Transverse colon (tissue), 4 donors: ENCODE measurements around the gene AKAP6. TPM values are rescaled to one million over a fixed set of nuclear protein-coding genes. Genes with fewer than 3 reads are reported as not detected.

Experiments used
- DNase-seq: peaks from one replicate; pipeline ENCODE4 v3.0.0-alpha.2; 2019
- H3K27ac ChIP-seq, 4 donors: fragments of 200-600 bp; sonication (generic); 2 replicates each; pipeline ENCODE4 v1.5.1; 2016 to 2018; ENCODE audit warnings: inconsistent platforms in 4 of 4
- H3K27me3 ChIP-seq: fragments of 200-600 bp; sonication (generic); 2 replicates; pipeline ENCODE4 v1.5.1; 2017; ENCODE audit warnings: inconsistent platforms
- H3K36me3 ChIP-seq, 4 donors: fragments of 200-600 bp; sonication (generic); 2 replicates each; pipeline ENCODE4 v1.5.1; 2017 to 2019; ENCODE audit warnings: inconsistent platforms in 4 of 4
- H3K4me1 ChIP-seq, 4 donors: fragments of 200-600 bp; sonication (generic); 2 replicates each; pipeline ENCODE4 v1.5.1; 2017 to 2020; ENCODE audit warnings: inconsistent platforms in 4 of 4
- H3K4me3 ChIP-seq, 4 donors: fragments of 200-600 bp; sonication (generic); 1 replicate in 1 of 4; 2 replicates in 3 of 4; pipeline versions ENCODE4 v1.5.1 to v1.6.1; 2017 to 2019; ENCODE audit warnings: inconsistent platforms in 4 of 4
- H3K9me3 ChIP-seq, 2 donors: fragments of 200-600 bp; sonication (generic); 2 replicates each; pipeline ENCODE4 v1.5.1; 2017 to 2019; ENCODE audit warnings: inconsistent platforms in 2 of 2
- EP300 ChIP-seq: sonication (generic); formaldehyde crosslinking; IDR thresholded peaks from one replicate; pipeline ENCODE4 v1.6.1; 2017; ENCODE audit warnings: antibody characterized with exemption, low read depth
- POLR2A ChIP-seq: fragments of 450-650 bp; IDR thresholded peaks from one replicate; pipeline ENCODE4 v1.6.1; 2016; ENCODE audit warnings: antibody characterized with exemption, mild to moderate bottlenecking, moderate library complexity
- POLR2AphosphoS5 ChIP-seq, 3 donors: sonication (generic); formaldehyde crosslinking; IDR thresholded peaks; one replicate each; pipeline ENCODE4 v1.6.1; 2016; ENCODE audit warnings: antibody characterized with exemption in 3 of 3
- WGBS, 2 donors: methylation state at CpG; one replicate each; pipeline ENCODE4 v1.1.5; 2018; ENCODE audit warnings: low coverage in 1 of 2; 5-methylcytosine and 5-hydroxymethylcytosine counted together
- in situ Hi-C, 4 donors: fragments of 200-750 bp; cut with MboI; loops; one replicate each; pipeline versions ENCODE4 v1.15.0 to v1.15.1; 2017; ENCODE audit warnings: low sequenced_read_pairs in 3 of 4, low pct_ligation_motif_present in 1 of 4, low pct_unique_long_range_greater_than_20kb in 1 of 4
- intact Hi-C: fragments of 100-400 bp; cut with DNase I; formaldehyde crosslinking; loops from one replicate; pipeline ENCODE4 v1.15.1; 2023; ENCODE audit warnings: low total_unique reads
- total RNA-seq, 4 donors: library from RNA; depleted of rRNA; stranded (reverse); fragments of >200 nt; gene quantifications; one replicate each; pipeline ENCODE4 v1.1.0, GENCODE V29; 2016
- TF ChIP-seq, protein P1 (sequence below), 5 experiments: fragments of 200-600 bp in 3 of 5; fragments of 450-650 bp in 2 of 5; sonication (generic) in 3 of 5; IDR thresholded peaks; 1 replicate in 2 of 5; 2 replicates in 3 of 5; pipeline ENCODE4 v1.5.1; 2016 to 2017; ENCODE audit warnings: antibody characterized with exemption in 5 of 5, inconsistent platforms in 3 of 5, mild to moderate bottlenecking in 2 of 5, moderate library complexity in 1 of 5

The AKAP6 gene
- total RNA-seq, 4 donors from 2014 or later = 6.3 to 16.7 (median 9.7) TPM

DNA sequence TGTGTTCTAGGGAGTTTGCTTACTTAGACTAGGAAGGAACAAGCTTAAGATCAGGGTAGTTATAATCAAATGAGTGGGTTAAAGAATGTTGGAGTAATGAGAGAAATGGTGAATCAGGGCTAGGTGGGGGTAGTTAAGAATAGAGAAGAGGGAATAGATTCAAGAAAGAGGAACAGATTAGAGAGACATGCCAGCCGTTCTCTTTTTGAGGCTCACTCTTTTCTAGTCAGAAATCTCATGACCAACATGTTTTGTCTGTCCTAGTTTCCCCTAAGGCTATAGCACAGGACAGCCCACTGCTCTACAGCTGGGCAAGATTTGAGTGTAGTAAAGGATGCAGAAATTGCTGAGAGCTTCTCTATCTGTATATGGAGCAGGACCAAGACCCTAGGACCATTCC is 258.4 kb downstream of the AKAP6 start:
- no peak overlapping the region for H3K27ac ChIP-seq
- no peak for DNase-seq
- H3K4me1 ChIP-seq = no peaks in the 10 kb centered on the region
- H3K4me3 ChIP-seq = no peak overlapping the region
- H3K9me3 ChIP-seq = no peaks in the 10 kb centered on the region
- TF ChIP-seq, protein P1, sequence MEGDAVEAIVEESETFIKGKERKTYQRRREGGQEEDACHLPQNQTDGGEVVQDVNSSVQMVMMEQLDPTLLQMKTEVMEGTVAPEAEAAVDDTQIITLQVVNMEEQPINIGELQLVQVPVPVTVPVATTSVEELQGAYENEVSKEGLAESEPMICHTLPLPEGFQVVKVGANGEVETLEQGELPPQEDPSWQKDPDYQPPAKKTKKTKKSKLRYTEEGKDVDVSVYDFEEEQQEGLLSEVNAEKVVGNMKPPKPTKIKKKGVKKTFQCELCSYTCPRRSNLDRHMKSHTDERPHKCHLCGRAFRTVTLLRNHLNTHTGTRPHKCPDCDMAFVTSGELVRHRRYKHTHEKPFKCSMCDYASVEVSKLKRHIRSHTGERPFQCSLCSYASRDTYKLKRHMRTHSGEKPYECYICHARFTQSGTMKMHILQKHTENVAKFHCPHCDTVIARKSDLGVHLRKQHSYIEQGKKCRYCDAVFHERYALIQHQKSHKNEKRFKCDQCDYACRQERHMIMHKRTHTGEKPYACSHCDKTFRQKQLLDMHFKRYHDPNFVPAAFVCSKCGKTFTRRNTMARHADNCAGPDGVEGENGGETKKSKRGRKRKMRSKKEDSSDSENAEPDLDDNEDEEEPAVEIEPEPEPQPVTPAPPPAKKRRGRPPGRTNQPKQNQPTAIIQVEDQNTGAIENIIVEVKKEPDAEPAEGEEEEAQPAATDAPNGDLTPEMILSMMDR (IDR thresholded peaks at IDR 0.05) = no peak
- H3K27me3 ChIP-seq = no peaks in the 10 kb centered on the region
- H3K36me3 ChIP-seq = no peaks in the 10 kb centered on the region
- 64 to 86% methylated on average over 1 of the region's 1 CpG for WGBS, 2 donors
- intact Hi-C loops = loop anchor here (5.0 kb wide), 1 partner anchor 370 kb away; no protein-coding TSS in a partner anchor
- in situ Hi-C loops = loop anchor here in 2 of 4 donors (25.0 kb wide), 2 partner anchors 850 to 1200 kb away; no protein-coding TSS in a partner anchor

DNA sequence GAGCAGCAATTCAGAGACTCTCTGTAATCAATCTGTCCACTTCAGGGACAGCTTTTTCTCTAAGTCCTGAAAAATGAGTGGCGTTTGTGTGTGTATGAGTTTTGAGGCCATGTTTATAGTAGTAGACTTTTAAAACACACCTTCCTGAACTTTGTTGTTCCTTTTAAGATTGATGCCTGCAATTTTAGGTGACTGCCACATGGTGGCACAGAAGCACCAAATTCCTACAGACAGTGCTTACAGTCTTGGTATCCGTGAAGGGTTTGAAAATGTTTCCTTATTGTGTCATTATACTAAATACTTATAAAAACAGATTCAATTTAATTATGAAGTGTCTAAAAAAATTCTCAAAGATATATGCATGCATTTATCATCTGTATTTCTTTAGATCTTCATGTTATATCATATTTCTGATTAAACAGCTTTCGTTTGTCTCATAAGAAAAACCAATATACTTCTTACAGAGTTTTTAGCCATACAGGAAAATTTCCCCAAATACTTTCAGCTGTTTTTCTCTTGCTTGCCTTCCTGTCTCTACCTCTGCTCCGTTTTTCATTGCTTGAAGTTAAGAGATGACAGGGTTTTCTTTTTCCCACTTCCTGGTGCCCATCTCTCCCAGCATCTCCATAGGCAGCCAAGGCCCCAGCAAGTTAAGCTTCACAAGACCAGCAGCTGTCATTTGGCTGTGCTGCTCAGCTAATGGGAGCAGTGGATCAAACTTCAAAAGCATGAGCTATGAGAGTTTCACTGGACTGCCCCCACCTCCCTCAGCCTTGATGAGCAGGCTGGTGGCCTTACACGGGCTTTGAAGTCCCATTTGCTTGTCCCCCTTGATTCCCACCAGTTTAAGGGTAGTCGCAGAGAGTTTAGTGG is 259.6 kb downstream of the AKAP6 start:
- Histone ChIP-seq H3K9me3 (no peaks in the 10 kb centered on the region), H3K27me3 (no peaks in the 10 kb centered on the region), H3K27ac (no peak overlapping the region), H3K36me3 (no peaks in the 10 kb centered on the region), H3K4me3 (no peak overlapping the region), H3K4me1 (no peaks in the 10 kb centered on the region)
- TF ChIP-seq POLR2AphosphoS5 (IDR thresholded peaks at IDR 0.05) (no peak), EP300 (no peak)
- TF ChIP-seq, protein P1 (IDR thresholded peaks at IDR 0.05) = peak; percentile 34 to 55 (median 48)
- DNase-seq = no peak
- in situ Hi-C loops (loop anchor here in 2 of 4 donors (25.0 kb wide), 2 partner anchors 849 to 1199 kb away; no protein-coding TSS in a partner anchor), intact Hi-C loops (loop anchor here (5.0 kb wide), 1 partner anchor 369 kb away; no protein-coding TSS in a partner anchor)
- 54 to 75% methylated on average over 4 to 6 of the region's 6 CpGs for WGBS, 2 donors

DNA sequence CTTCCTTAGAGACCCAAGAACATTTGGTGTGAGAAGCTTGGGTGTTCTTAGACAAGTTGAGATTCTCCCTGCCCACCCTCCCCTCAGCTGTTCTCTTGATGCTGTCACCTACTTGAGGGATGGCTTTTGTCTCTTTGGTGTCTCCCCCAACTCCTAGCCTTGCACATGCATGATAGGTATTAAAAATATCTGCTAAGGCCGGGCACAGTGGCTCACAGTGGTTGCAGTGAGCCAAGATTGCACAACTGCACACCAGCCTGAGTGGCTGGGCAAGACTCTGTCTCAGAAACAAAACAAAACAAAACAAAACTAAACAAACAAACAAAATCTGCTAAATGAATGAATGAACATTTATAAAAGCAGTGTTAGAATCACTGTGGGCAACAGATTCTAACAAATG is 261.1 kb downstream of the AKAP6 start:
- in situ Hi-C loops = loop anchor here in 2 of 4 donors (25.0 kb wide), 2 partner anchors 847 to 1197 kb away; no protein-coding TSS in a partner anchor
- peaks cover 0 to 8% (median 0%) of the 10 kb centered on the region in 4 donors for H3K4me1 ChIP-seq
- H3K36me3 ChIP-seq = no peaks in the 10 kb centered on the region
- intact Hi-C loops = loop anchor here (5.0 kb wide), 1 partner anchor 1647 kb away; no protein-coding TSS in a partner anchor
- H3K27ac ChIP-seq = no peak overlapping the region
- H3K4me3 ChIP-seq = no peak overlapping the region
- no peak for TF ChIP-seq POLR2AphosphoS5 (IDR thresholded peaks at IDR 0.05)
- TF ChIP-seq POLR2A = no peak
- TF ChIP-seq, protein P1 (IDR thresholded peaks at IDR 0.05) = no peak
- no peak for TF ChIP-seq EP300
- WGBS, 2 donors = 67 to 86% methylated on average over 1 of the region's 1 CpG
- DNase-seq = no peak
- no peaks in the 10 kb centered on the region for H3K27me3 ChIP-seq
- H3K9me3 ChIP-seq = no peaks in the 10 kb centered on the region

DNA sequence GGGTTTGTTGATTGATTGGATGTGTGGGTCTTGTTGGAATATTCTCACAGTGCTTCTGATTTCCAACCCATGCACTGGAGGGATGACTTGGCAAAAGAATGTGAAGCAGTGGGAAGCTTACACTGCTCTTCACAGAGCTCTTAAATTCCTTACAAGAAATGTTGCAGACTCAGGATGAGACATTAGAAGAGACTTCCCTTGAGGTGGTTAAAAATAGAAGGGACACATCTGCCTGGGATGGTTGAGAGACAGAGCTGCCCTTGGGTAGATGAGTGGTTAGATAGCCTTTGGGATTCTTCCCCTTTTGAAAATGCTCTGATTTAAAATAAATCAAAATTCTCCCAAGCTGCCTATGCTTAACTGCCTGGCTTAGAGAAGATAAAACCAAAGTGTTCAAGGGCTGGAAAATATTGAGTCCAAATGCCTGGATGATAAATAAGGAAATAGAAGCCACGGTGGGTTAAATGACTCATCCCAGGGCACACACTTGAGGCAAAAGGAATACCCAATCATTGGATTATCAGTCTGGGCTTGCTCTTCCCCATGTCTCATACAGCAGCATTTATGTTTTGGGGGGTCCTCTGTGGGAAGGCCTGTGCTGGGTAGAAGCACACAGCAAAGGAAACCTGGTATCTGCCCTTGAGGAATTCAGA is 264.3 kb downstream of the AKAP6 start:
- no peaks in the 10 kb centered on the region for H3K27me3 ChIP-seq
- intact Hi-C loops = loop anchor here (5.0 kb wide), 1 partner anchor 1644 kb away; no protein-coding TSS in a partner anchor
- 39 to 43% methylated on average over 1 of the region's 1 CpG for WGBS, 2 donors
- peak overlapping the region in 1 of 4 donors; percentile 12 for H3K27ac ChIP-seq
- in situ Hi-C loops = loop anchor here in 2 of 4 donors (25.0 kb wide), 2 partner anchors 844 to 1194 kb away; no protein-coding TSS in a partner anchor
- H3K9me3 ChIP-seq = no peaks in the 10 kb centered on the region
- H3K4me3 ChIP-seq = no peak overlapping the region
- H3K4me1 ChIP-seq = peaks cover 0 to 12% (median 0%) of the 10 kb centered on the region in 4 donors
- no peak for DNase-seq
- no peak for TF ChIP-seq POLR2AphosphoS5 (IDR thresholded peaks at IDR 0.05)
- no peak for TF ChIP-seq POLR2A
- TF ChIP-seq, protein P1 (IDR thresholded peaks at IDR 0.05) = no peak
- TF ChIP-seq EP300 = no peak
- no peaks in the 10 kb centered on the region for H3K36me3 ChIP-seq
